Trophoblast cell (in vitro differentiated cells and primary cell): ENCODE data around the gene C1orf159.
"Not testable (repeated sequence)": the region's sequence is repeated elsewhere in the genome, so short reads cannot be mapped to it uniquely, and the experiment has no call there.

Experiments
- DNase-seq, 2 donors: peaks; one replicate each; pipeline ENCODE4 v3.0.0-alpha.2; 2016
- H2AFZ ChIP-seq: 2 replicates; pipeline ENCODE4 v1.6.1; 2013; ENCODE audit warnings: low read length, moderate library complexity, mild to moderate bottlenecking; ENCODE audit not compliant: insufficient read depth, poor library complexity
- H2AK5ac ChIP-seq: 2 replicates; pipeline ENCODE4 v1.6.1; 2013; ENCODE audit warnings: mild to moderate bottlenecking, low read length
- H2BK120ac ChIP-seq: 2 replicates; pipeline ENCODE4 v1.6.1; 2013; ENCODE audit warnings: low read length, mild to moderate bottlenecking, moderate library complexity; ENCODE audit not compliant: insufficient read depth, poor library complexity
- H2BK12ac ChIP-seq: 2 replicates; pipeline ENCODE4 v1.6.1; 2013; ENCODE audit warnings: mild to moderate bottlenecking, low read length, moderate library complexity
- H2BK5ac ChIP-seq: 2 replicates; pipeline ENCODE4 v1.6.1; 2013; ENCODE audit warnings: low read length, low read depth, moderate library complexity, mild to moderate bottlenecking; ENCODE audit not compliant: poor library complexity
- H3K14ac ChIP-seq: 2 replicates; pipeline ENCODE4 v1.6.1; 2013; ENCODE audit warnings: mild to moderate bottlenecking, low read length
- H3K18ac ChIP-seq: 2 replicates; pipeline ENCODE4 v1.6.1; 2013; ENCODE audit warnings: mild to moderate bottlenecking, low read length
- H3K23ac ChIP-seq: 2 replicates; pipeline ENCODE4 v1.6.1; 2013; ENCODE audit warnings: low read length
- H3K27ac ChIP-seq: 2 replicates; pipeline ENCODE4 v1.5.1; 2013; ENCODE audit warnings: low read depth, mild to moderate bottlenecking, inconsistent platforms, low read length, moderate library complexity
- H3K27me3 ChIP-seq: 2 replicates; pipeline ENCODE4 v1.6.1; 2013; ENCODE audit warnings: inconsistent platforms, mild to moderate bottlenecking, low read length, moderate library complexity; ENCODE audit not compliant: insufficient read depth
- H3K36me3 ChIP-seq, 2 experiments: 1 replicate in 1 of 2; 2 replicates in 1 of 2; pipeline ENCODE4 v1.6.1; 2013; ENCODE audit warnings: low read length in 2 of 2, mild to moderate bottlenecking in 2 of 2, moderate library complexity in 1 of 2; ENCODE audit not compliant: insufficient read depth in 2 of 2, control insufficient read depth in 1 of 2
- H3K4ac ChIP-seq: 2 replicates; pipeline ENCODE4 v1.6.1; 2013; ENCODE audit warnings: low read depth, mild to moderate bottlenecking, low read length, moderate library complexity
- H3K4me1 ChIP-seq, 2 experiments: 1 replicate in 1 of 2; 2 replicates in 1 of 2; pipeline ENCODE4 v1.6.1; 2013; ENCODE audit warnings: low read length in 2 of 2, mild to moderate bottlenecking in 2 of 2, moderate library complexity in 1 of 2; ENCODE audit not compliant: insufficient read depth in 2 of 2, control insufficient read depth in 1 of 2
- H3K4me2 ChIP-seq: 2 replicates; pipeline ENCODE4 v1.6.1; 2013; ENCODE audit warnings: inconsistent platforms, mild to moderate bottlenecking, low read length, moderate library complexity
- H3K4me3 ChIP-seq: 2 replicates; pipeline ENCODE4 v1.5.1; 2013; ENCODE audit warnings: mild to moderate bottlenecking, low read depth, low read length, inconsistent platforms
- H3K79me1 ChIP-seq: one replicate; pipeline ENCODE4 v1.6.1; 2013; ENCODE audit warnings: low read length
- H3K79me2 ChIP-seq: 2 replicates; pipeline ENCODE4 v1.6.1; 2013; ENCODE audit warnings: low read length, mild to moderate bottlenecking; ENCODE audit not compliant: control insufficient read depth, insufficient read depth, poor library complexity
- H3K9ac ChIP-seq: 2 replicates; pipeline ENCODE4 v1.6.1; 2013; ENCODE audit warnings: mild to moderate bottlenecking, low read length
- H3K9me3 ChIP-seq: 2 replicates; pipeline ENCODE4 v1.6.1; 2013; ENCODE audit warnings: low read depth, mild to moderate bottlenecking, control low read depth, inconsistent platforms, low read length; ENCODE audit not compliant: insufficient read depth
- H4K12ac ChIP-seq: 2 replicates; pipeline ENCODE4 v1.6.1; 2013; ENCODE audit warnings: low read depth, mild to moderate bottlenecking, low read length, moderate library complexity
- H4K8ac ChIP-seq: 2 replicates; pipeline ENCODE4 v1.6.1; 2013; ENCODE audit warnings: low read depth, mild to moderate bottlenecking, low read length, moderate library complexity
- H4K91ac ChIP-seq: one replicate; pipeline ENCODE4 v1.6.1; 2013; ENCODE audit warnings: low read depth, mild to moderate bottlenecking, low read length, moderate library complexity
- WGBS: extraction: QIAGEN DNeasy Blood & Tissue Kit; methylation state at CpG from one replicate; pipeline ENCODE4 v1.1.7; 2013; ENCODE audit warnings: missing lambda C conversion rate; ENCODE audit not compliant: insufficient read length, insufficient coverage; ENCODE audit errors: extremely low coverage; 5-methylcytosine and 5-hydroxymethylcytosine counted together

C1orf159 gene

DNA sequence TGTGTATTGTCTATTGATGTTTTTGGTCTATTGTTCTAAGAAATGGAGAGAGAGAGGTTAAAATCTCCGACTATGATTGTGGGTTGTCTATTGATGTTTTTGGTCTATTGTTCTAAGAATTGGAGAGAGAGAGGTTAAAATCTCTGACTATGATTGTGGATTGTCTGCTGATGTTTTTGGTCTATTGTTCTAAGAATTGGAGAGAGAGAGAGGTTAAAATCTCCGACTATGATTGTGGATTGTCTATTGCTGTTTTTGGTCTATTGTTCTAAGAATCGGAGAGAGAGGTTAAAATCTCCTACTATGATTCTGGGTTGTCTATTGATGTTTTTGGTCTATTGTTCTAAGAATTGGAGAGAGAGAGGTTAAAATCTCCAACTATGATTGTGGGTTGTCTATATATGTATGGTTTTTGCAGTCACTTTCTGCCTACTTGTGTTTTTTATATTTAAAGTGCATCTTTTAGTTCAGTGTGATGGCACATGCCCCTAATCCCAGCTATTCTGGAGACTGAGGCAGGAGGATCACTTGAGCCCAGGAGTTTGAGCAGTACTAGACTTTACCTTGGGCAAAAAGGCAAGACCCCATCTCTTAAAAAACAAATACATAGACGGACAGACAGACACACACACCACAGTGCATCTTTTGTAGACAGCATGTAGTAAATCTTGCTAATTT lies 16.2 kb downstream of the C1orf159 start:
- Histone ChIP-seq H3K79me1 (no peaks in the 10 kb centered on the region), H3K4me2 (no peak overlapping the region), H4K12ac (no peak overlapping the region), H4K91ac (no peak overlapping the region), H3K27me3 (no peaks in the 10 kb centered on the region), H3K14ac (no peak overlapping the region), H4K8ac (no peak overlapping the region), H3K79me2 (no peaks in the 10 kb centered on the region), H3K23ac (no peak overlapping the region), H2BK5ac (no peak overlapping the region), H2AK5ac (no peak overlapping the region), H3K27ac (no peak overlapping the region), H2BK12ac (no peak overlapping the region), H3K4ac (no peak overlapping the region), H3K4me3 (no peak overlapping the region), H3K4me1 (no peaks in the 10 kb centered on the region), H3K9me3 (peaks cover 3% of the 10 kb centered on the region), H2BK120ac (no peak overlapping the region), H3K18ac (no peak overlapping the region), H2AFZ (no peak overlapping the region), H3K36me3 (peaks cover 0 to 5% of the 10 kb centered on the region in 2 experiments), H3K9ac (no peak overlapping the region)
- DNase-seq: no peak
- WGBS: no CpG with 5 or more reads among the region's 4 CpGs

DNA sequence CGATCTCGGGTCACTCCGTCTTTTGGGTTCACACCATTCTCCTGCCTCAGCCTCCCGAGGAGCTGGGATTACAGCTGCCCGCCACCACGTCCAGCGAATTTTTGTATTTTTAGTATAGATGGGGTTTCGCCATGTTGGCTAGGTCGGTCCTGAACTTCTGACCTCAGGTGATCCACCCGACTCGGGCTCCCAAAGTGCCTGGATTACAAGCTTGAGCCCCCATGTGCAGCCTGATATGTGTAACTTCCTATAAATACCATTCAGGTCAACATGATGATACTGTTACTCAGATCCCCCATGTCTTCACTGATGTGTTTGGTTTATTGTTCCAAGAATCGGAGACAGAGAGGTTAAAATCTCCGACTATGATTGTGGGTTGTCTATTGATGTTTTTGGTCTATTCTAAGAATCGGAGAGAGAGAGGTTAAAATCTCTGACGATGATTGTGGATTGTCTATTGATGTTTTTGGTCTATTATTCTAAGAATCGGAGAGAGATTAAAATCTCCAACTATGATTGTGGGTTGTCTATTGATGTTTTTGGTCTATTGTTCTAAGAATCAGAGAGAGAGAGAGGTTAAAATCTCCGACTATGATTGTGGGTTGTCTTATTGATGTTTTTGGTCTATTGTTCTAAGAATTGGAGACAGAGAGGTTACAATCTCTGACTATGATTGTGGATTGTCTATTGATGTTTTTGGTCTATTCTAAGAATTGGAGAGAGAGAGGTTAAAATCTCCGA lies 17.0 kb downstream of the C1orf159 start:
- no peak overlapping the region for H3K14ac ChIP-seq
- no peaks in the 10 kb centered on the region for H3K27me3 ChIP-seq
- H3K4ac ChIP-seq: no peak overlapping the region
- H2BK120ac ChIP-seq: no peak overlapping the region
- WGBS: no CpG with 5 or more reads among the region's 18 CpGs
- H3K4me1 ChIP-seq: no peaks in the 10 kb centered on the region
- no peak overlapping the region for H3K4me3 ChIP-seq
- no peak overlapping the region for H2BK12ac ChIP-seq
- H3K18ac ChIP-seq: no peak overlapping the region
- DNase-seq: no peak
- H4K8ac ChIP-seq: no peak overlapping the region
- H3K23ac ChIP-seq: no peak overlapping the region
- H4K91ac ChIP-seq: no peak overlapping the region
- H3K9me3 ChIP-seq: peaks cover 3% of the 10 kb centered on the region
- H3K27ac ChIP-seq: no peak overlapping the region
- H2BK5ac ChIP-seq: no peak overlapping the region
- no peaks in the 10 kb centered on the region for H3K79me2 ChIP-seq
- H4K12ac ChIP-seq: no peak overlapping the region
- no peak overlapping the region for H2AK5ac ChIP-seq
- peaks cover 0 to 5% of the 10 kb centered on the region in 2 experiments for H3K36me3 ChIP-seq
- H2AFZ ChIP-seq: no peak overlapping the region
- no peak overlapping the region for H3K4me2 ChIP-seq
- no peaks in the 10 kb centered on the region for H3K79me1 ChIP-seq
- no peak overlapping the region for H3K9ac ChIP-seq

DNA sequence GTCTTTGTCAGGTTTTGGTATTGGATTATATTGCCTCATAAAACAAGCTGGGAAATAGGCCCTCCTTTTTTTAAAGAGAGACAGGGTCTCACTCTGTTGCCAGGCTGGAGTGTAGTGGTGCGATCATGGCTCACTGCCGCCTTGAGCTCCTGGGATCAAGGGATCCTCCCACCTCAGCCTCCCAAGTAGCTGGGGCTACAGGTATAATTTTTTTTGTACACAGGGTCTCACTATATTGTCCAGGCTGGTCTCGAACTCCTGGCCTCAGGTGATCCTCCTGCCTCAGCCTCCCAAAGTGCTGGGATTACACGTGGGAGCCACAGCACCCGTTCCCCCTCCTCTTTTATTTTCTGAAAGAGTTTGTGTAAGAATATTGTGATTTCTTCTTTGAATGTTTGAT lies 19.8 kb downstream of the C1orf159 start:
- H4K8ac ChIP-seq, H3K23ac ChIP-seq, H4K91ac ChIP-seq, H3K4ac ChIP-seq, H2AK5ac ChIP-seq, H3K4me2 ChIP-seq, H3K79me1 ChIP-seq, H3K4me1 ChIP-seq, H2BK5ac ChIP-seq, H3K27ac ChIP-seq, DNase-seq, H3K79me2 ChIP-seq, H4K12ac ChIP-seq, H2BK12ac ChIP-seq, H2BK120ac ChIP-seq, H3K27me3 ChIP-seq, H3K9me3 ChIP-seq, H2AFZ ChIP-seq, H3K9ac ChIP-seq, H3K36me3 ChIP-seq, H3K14ac ChIP-seq, H3K4me3 ChIP-seq, H3K18ac ChIP-seq: not testable (repeated sequence)
- no CpG with 5 or more reads among the region's 5 CpGs for WGBS

DNA sequence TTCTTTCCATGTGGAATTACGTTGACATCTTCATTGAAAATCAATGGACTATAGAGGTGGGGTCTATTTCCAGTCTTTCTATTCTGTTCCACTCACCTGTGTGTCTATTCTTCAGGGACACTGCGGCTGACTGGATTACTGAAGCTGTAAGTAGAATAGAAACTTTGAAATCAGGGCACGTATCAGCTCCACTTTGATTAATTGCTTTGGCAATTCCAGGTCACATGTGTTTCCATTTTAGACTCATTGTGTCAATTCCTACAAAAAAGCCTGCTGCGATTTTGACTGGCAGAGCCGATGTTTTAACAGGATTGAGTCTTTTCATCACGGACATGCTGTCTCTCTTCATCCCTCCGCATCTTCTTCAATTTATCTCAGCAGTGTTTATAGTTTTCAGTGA lies 20.9 kb downstream of the C1orf159 start:
- no peak overlapping the region for H3K14ac ChIP-seq
- no peak overlapping the region for H4K12ac ChIP-seq
- no peak overlapping the region for H2BK12ac ChIP-seq
- H3K4me2 ChIP-seq: no peak overlapping the region
- WGBS: no CpG with 5 or more reads among the region's 7 CpGs
- no peaks in the 10 kb centered on the region for H3K27me3 ChIP-seq
- H3K23ac ChIP-seq: no peak overlapping the region
- no peak overlapping the region for H2BK120ac ChIP-seq
- no peak overlapping the region for H3K18ac ChIP-seq
- H2AK5ac ChIP-seq: no peak overlapping the region
- H2BK5ac ChIP-seq: no peak overlapping the region
- no peaks in the 10 kb centered on the region for H3K79me2 ChIP-seq
- no peak overlapping the region for H3K4me3 ChIP-seq
- no peak overlapping the region for H3K4ac ChIP-seq
- H3K9me3 ChIP-seq: peaks cover 6% of the 10 kb centered on the region
- no peak overlapping the region for H4K91ac ChIP-seq
- H4K8ac ChIP-seq: no peak overlapping the region
- H3K79me1 ChIP-seq: no peaks in the 10 kb centered on the region
- H3K36me3 ChIP-seq: no peaks in the 10 kb centered on the region
- H3K9ac ChIP-seq: no peak overlapping the region
- H3K27ac ChIP-seq: no peak overlapping the region
- DNase-seq: no peak
- H3K4me1 ChIP-seq: no peaks in the 10 kb centered on the region
- no peak overlapping the region for H2AFZ ChIP-seq
